HuH-7 (cell line): ENCODE data around the gene IKZF3.
"Not testable (repeated sequence)": the region's sequence is repeated elsewhere in the genome, so short reads cannot be mapped to it uniquely, and the experiment has no call there.

Experiments used
- DNase-seq: peaks from one replicate; pipeline ENCODE4 v3.0.0; 2011; ENCODE audit warnings: low spot score

The IKZF3 gene

DNA sequence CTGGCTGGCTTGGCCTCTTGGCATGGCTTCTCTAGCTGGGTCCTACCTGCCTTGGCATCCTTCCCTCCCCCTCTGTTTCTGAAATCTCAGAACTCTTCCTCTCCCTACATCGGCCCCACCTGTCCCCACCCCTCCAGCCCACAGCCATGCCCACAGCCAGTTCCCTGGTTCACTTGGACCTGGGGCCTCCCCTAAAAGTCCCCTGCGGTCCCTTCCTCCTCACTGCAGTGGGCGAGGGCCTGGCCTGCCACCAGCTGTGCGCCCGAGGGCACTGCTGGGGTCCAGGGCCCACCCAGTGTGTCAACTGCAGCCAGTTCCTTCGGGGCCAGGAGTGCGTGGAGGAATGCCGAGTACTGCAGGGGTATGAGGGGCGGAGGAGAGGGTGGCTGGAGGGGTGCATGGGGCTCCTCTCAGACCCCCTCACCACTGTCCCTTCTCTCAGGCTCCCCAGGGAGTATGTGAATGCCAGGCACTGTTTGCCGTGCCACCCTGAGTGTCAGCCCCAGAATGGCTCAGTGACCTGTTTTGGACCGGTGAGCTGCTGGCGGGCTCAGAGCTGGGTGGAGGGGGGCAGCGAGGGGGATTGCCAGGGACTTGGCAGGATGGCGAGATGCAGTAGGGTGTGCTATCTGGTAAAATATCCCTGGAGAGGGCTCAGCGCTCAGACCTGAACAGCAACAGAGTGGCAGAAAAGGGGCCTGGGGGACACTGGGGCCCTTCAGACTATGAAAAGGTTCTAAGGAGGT is 147.9 kb downstream of the IKZF3 start:
- no peak for DNase-seq

DNA sequence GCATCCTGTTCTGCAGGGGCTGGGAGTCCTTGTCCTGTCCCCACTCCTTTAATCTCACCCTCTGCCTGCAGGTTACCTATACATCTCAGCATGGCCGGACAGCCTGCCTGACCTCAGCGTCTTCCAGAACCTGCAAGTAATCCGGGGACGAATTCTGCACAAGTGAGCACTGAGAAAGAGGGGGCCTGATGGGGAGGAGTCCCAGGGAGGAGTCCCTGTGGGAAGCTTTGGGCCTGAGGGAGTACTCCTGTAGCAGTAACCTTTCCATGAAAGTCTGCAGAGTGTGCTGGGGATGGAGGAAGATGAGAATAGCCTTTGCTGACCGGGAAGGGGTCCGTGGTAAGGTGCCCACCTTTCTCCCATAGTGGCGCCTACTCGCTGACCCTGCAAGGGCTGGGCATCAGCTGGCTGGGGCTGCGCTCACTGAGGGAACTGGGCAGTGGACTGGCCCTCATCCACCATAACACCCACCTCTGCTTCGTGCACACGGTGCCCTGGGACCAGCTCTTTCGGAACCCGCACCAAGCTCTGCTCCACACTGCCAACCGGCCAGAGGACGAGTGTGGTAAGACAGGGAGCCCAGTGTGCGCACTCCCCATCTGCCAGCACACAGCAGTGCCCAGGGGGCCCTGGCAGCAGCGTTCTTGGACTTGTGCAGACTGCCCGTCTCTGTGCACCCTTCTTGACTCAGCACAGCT is 148.6 kb downstream of the IKZF3 start:
- DNase-seq: no peak

DNA sequence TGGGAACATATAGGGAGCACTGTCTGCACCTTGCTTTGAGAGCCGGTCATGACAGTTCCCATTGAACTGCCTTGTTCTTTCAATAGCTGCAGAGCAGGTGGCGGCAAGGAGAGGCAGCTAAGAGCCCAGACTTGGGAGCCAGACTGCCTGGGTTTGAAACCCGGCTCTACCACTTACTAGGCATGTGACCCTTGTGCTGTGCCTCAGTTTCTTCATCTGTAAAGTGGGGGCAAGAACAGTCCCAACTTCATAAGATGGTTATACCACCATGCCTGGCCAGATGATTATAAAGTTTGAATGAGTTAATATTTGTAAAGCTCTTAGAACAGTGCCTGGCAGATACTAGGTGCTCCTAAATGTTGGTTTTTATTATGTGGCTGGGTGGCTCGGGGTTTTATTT is 149.9 kb downstream of the IKZF3 start:
- no peak for DNase-seq

DNA sequence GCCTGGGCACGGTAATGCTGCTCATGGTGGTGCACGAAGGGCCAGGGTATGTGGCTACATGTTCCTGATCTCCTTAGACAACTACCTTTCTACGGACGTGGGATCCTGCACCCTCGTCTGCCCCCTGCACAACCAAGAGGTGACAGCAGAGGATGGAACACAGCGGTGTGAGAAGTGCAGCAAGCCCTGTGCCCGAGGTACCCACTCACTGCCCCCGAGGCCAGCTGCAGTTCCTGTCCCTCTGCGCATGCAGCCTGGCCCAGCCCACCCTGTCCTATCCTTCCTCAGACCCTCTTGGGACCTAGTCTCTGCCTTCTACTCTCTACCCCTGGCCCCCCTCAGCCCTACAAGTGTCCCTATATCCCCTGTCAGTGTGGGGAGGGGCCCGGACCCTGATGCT is 152.3 kb downstream of the IKZF3 start:
- DNase-seq: no peak

DNA sequence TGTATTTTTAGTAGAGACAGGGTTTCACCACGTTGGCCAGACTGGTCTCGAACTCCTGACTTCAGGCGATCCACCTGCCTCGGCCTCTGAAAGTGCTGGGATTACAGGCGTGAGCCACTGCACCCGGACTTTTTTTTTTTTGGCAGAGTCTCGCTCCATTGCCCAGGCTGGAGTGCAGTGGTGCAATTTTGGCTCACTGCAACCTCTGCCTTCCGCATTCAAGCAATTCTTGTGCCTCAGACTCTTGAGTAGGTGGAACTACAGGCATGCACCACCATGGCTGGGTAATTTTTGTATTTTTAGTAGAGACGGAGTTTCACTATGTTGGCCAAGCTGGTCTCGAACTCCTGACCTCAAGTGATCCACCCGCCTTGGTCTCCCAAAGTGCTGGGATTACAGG is 153.0 kb downstream of the IKZF3 start:
- not testable (repeated sequence) for DNase-seq

DNA sequence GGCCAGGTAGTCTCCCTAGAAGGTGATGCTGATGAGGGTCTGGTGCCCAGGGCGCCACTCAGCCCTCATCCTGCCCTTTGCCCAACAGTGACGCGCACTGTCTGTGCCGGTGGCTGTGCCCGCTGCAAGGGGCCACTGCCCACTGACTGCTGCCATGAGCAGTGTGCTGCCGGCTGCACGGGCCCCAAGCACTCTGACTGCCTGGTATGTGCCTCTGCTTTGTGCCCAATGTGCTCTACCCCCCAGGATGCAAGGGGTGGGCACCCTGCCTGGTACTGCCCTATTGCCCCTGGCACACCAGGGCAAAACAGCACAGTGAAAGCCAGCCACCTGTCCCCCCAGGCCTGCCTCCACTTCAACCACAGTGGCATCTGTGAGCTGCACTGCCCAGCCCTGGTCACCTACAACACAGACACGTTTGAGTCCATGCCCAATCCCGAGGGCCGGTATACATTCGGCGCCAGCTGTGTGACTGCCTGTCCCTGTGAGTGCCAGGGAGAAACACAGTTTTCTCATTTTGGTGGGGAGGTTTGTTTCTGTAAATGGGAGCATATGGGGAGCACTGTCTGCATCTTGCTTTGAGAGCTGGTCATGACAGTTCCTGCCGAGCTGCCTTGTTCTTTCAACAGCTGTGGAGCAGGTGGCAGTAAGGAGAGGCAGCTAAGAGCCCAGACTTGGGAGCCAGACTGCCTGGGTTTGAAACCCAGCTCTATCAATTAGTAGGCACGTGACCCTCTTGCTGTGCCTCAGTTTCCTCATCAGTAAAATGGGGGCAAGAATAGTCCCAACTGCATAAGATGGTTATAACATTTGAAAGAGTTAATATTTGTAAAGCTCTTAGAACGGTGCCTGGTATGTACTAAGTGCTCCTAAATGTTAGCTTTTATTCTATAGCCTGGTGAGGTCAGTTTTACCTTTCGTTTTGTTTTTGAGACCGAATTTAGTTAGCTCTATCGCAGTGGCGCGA is 153.8 kb downstream of the IKZF3 start:
- no peak for DNase-seq

DNA sequence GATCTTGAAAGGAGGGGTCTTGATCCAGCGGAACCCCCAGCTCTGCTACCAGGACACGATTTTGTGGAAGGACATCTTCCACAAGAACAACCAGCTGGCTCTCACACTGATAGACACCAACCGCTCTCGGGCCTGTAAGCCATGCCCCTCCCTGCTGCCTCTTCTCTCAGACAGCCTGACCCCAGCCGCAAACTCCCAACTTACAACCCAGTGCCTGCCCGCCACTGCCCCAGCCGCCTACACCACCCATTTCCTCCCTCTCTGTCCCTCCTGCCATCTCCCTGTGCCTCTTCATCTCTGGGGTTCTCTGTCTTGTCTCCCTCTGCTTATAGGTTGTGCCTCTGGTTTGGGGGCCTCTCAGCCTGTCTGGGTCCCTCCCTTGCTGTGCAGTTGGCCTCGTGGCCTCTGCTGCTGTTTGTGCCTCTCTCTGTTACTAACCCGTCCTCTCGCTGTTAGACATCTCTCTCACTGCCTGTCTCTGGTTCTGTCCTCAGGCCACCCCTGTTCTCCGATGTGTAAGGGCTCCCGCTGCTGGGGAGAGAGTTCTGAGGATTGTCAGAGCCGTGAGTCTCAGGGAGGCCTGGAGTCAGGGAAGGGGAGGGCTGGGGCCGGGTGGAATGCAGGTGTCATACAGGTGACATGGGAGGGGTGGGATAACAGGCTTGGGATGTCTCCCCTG is 154.7 kb downstream of the IKZF3 start:
- DNase-seq: no peak
